DMS153 (cell line): Measurements from ENCODE around the gene TFIP11.
"Not testable (repeated sequence)": the region's sequence is repeated elsewhere in the genome, so short reads cannot be mapped to it uniquely, and the experiment has no call there.

ENCODE experiments used
- DNase-seq: peaks from one replicate; lab custom pipeline; 2025; lab: John Stamatoyannopoulos, UW

The TFIP11 gene

DNA sequence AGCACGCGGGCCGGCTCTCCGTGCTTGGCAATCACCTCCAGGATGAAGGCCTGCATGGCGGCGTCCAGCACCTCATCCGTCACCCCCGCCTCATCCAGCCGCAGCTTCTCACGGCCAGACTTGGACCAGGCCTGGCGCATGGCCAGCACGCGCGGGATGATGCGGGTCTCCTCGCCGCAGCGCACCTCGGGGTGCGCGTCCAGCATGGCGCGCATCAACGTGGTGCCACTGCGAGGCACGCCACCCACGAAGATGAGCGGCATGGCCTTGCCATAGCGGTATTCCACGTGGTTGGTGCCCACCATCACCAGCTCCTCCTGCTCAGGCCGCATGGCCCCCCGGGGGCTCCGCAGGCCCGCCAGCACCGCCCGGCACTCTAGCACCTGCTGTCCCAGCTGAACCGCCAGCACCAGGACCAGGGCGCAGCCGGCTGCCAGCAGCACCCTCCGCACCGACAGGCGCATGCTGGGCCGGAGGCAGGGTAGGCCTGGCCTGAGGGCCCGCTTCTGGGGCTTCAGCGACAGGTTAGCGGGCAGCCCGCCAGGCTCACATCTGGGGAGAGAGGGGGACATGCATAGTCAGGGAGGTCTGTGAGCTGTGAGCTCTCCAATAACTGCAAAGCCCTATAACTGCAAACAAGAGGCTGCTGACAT is 29.0 kb upstream of the TFIP11 start:
- DNase-seq = no peak

DNA sequence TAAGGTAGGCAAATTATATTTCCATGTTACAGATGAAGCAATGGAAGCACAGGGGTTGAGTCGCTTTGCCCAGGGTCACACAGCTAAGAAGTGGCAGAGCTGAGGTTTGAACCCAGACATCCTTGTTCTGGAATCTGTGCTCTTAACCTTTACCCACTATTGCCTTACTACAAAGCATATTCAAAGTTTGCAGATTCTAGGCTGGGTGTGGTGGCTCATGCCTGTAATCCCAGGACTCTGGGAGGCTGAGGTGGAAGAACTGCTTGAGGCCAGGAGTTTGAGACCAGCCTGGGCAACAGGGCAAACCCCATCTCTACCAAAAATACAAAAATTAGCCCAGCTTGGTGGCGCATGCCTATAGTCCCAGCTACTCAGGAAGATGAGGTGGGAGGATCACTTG is 27.8 kb upstream of the TFIP11 start:
- DNase-seq = no peak

DNA sequence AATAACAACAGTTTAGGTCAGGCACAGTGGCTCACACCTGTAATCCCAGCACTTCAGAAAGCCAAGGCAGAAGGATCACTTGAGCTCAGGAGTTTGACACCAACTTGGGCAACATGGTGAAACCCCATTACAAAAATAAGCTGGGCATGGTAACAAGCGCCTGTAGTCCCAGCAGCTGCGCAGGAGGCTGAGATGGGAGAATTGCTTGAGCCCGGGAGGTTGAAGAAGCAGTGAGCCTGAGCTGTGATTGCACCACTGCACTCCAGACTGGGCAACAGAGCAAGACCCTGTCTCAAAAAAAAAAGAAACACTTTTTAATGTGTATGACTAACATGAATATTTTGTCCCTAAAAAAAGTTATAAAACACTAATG is 24.5 kb upstream of the TFIP11 start:
- no peak for DNase-seq

DNA sequence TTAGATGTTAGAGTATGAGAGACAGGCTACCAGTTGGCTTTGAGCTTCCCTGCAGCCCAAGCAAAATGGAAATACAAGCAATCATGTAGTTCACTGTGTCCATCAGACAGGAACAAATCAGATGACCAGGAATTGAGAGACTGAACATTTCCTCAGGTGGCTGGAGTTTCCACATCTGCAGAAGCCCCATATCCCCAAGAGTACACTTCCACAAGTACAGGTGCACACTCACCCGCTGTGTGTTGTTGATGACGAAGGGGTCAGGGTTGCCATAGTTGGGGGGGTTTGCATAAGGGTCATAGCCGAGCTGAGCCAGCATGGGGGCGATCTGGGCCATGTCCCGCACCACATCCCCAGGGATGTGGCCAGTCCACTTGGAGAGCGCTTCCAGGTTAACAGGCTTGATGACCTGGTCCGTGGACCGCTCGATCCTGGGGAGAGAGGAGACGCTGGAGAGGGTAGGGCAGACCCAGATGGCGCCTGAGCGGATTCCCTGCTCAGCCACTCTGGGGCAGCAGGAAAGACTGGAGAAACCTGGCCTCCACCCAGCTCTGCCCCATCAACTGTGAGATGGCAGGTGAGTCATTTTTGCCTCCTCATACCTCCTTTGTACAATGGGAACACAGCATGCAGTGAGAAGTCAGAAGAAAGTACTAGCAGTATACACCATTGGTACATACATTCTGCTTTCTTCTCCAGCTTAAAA is 23.9 kb upstream of the TFIP11 start:
- no peak for DNase-seq

DNA sequence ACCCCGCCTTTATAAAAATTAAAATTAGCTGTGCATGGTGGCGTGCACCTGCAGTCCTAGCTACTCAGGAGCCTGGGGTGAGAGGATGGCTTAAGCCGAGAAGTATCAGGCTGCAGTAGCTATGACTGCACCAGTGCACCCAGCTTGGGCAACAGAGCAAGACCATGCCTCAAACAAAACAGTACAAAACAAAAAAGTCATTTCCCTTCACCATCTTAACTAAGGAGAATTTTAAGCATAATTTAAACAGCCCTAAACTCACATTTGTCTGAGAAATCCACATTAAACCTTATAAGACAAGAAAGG is 23.3 kb upstream of the TFIP11 start:
- DNase-seq = no peak

DNA sequence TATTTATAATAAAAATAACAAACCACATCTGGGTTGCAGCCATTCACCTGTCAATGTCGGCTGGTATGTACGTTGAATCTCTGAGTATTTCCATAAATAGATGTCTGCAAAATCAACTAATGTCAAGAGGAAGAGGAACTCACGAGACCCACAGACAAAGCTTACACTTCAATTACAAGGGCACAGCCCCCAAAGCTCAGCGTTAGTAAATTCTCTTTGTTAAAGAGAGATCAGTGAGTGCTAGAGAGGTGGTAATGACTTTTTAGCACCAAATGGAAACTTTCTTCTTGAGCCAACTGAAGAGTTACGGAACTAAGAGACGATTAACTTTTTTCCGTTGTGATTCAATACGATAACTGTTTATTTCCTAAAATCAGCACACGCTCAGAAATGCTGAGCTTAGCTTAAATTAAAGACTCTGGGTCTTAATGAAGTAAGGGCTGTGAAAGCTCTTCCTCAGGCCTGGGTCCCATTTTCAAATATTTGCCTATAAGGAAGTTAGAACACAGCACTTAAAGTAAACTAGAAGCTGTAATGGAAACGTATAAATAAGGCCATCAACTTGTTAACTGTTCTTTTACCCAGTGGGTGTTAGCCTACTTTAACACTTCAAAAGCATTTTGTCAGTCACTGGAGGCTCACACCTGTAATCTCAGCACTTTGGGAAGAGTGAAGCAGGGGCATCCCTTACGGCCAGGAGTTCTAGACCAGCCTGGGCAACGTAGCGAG is 22.8 kb upstream of the TFIP11 start:
- DNase-seq = no peak

DNA sequence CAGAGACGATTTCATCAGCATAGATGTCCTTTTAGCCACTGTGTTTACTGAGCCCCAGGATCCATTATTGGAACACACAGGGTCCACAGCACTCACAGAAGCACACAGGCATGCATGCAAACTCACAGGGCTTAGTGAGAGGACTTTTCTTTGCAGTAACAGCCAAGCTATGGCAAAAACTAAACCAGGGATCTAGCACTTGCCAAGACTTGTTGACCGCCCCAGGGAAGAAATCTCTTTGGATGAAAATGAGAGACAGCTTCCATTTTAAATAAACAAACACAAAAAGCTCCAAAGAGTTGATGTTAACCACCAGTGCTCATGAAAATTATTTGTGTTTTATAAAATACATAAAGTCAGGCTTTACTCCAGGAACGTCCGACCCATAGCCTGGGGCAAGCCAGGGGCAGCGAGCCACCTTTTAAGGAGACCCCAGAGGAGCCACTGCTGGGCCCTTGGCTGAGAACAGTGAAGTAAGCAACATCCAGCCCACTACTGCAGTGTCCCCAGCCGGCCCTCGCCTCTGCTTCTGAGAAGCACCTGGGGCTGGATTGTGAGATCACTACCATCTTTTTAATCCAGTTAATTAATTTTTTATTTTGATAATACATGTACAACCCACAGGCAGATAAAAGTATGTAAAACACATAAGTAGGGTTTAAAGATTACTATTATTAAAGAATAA is 22.0 kb upstream of the TFIP11 start:
- no peak for DNase-seq

DNA sequence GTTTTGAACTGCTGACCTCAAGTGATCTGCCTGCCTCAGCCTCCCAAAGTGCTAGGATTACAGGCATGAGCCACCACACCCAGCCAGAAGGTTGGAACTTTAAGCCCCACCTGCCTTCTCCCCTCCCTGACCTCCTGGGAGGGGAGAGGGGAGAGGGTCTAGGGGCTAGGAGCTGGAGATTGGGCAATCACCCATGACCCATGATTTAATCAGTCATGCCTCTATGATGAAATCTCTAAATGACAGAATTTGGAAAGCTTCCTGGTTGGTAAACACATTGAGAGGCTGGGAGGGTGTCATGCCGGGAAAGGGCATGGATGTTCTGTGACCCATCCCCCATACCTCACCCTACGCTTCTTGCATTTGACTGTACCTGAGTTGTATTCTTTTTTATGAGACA is 17.1 kb upstream of the TFIP11 start:
- peak; percentile 75 for DNase-seq

DNA sequence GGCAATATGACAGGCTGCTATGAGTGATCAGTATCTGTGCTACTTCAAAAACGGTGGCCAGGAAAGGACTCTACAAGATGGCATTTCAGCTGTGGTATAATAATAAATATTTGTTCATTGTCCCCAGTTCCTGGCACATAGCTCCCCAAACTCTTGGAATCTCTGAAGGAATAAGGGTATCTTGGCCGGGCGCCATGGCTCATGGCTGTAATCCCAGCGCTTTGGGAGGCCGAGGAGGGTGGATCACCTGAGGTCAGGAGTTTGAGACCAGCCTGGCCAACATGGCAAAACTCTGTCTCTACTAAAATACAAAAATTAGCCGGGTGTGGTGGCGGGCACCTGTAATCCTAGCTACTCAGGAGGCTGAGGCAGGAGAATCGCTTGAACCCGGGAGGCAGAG is 16.2 kb upstream of the TFIP11 start:
- DNase-seq = not testable (repeated sequence)

DNA sequence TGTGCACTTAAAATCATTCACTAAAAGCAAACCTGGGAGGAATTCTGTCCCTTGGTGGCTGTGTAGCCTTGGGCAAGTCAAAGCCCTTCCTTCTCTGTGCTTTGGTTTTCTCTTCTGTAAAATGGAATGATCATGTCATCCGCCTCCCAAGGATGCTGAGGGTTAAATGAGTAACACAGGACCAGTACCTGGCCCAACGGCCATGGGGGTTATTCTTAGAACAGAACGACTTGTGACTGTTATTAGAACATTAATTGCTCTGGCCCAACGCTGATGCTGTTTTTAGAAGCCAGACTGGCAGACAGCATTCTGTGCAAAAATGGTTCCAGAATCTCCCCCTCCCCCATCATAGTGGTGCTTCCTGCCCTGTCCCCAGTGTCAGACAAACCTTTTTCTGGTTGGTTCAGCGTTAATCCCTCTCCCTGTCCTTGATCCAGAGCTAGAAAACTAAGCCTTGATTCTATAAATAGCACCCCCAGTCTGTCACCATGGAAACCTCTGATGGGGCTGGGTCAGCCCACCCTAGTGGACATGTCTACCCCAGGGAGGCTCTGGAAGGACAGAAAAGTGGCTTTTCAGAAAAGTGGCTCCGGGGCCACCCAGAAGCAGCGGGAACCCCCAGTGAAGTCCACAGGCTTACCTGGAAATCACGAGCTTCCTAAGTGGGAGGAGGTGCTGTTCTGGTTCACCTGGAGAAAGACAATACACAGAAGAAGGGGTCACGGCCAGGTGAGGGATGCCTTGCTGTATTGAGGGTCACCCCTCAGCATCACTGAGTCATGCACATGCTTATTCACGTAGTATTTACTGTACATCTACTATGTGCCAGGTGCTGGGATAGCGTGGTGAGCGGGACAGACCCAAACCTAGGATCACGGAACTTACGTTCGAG is 15.5 kb upstream of the TFIP11 start:
- no peak for DNase-seq

DNA sequence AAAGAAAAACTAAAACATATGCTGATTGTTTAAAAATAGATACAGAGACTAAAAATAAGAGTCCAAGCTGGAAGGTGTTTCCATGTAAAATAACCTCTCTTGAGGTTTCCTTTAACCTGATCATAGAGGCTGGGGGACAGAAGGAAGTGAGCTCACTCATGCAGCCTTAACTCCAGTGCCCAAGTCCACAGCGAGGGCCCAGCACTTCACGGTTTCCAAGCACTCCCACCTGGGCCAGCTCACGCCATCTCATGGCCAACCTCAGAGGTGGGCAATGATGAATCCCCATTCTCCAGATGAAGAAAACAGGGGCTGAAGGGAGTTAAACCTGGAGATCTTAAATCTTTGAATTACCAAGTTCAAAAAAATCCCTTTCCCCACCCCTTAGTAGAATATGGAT is 14.9 kb upstream of the TFIP11 start:
- no peak for DNase-seq

DNA sequence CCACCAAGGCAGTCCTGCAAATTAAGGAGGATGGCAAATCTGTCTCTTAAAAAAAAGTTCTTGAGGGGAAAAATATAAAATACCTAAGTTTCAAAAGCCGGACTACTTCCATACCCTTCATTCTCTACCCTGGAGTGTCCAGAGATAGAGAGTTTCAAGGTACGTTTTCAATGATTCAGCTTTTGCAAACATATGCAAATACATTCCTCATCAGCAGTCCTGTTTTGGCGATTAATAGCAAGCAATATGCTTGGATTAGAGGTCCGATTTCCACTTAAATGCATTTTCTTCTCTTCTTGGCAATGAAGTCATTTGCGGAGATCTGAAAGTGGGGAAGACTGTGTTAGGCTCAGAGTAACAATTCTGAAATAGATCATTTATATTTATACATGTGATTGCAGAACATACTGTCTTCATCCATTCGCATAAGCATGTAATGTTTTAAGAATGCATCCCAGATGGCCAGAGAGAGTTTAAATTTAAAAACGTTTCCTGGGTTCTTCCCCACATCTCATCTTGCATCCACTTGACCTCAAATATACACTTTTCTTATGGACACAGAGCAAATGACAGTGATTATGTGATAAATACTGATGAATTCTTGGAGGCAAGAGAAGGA is 13.8 kb upstream of the TFIP11 start:
- no peak for DNase-seq

DNA sequence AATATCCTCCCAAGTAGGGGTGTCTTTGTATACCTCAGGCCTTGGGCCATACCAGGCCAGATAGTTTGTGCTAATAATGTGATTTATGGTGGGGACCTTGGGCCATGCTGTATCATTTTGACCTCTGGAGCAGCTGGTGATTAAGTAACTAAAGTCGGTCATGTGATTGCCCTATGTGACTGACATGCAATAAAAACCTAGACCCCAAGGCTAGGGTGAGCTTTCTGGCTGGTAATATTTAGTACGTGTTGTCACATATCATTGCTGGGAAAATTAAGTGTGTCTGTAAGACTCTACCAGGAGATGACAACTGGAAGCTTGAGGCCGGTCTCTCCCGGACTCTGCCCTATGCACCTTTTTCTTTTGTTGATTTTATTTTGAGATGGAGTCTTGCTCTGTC is 12.6 kb upstream of the TFIP11 start:
- DNase-seq = no peak

DNA sequence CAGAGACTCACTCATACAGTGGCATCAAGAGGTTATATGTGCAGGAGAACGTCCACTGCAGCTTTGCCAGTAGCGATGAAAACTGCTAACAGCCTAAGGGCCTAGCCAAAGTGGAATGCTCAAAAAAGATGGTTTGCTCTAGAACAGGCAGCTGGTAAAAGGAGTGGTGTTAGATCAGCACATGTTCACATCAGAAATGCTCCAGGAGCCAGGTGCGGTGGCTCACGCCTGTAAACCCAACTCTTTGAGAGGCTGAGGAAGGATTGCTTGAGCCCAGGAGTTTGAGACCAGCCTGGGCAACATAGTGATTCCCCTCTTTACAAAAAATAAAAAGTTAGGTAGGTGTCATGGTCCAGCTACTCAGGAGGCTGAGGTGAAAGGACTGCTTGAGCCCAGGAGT is 10.3 kb upstream of the TFIP11 start:
- no peak for DNase-seq

DNA sequence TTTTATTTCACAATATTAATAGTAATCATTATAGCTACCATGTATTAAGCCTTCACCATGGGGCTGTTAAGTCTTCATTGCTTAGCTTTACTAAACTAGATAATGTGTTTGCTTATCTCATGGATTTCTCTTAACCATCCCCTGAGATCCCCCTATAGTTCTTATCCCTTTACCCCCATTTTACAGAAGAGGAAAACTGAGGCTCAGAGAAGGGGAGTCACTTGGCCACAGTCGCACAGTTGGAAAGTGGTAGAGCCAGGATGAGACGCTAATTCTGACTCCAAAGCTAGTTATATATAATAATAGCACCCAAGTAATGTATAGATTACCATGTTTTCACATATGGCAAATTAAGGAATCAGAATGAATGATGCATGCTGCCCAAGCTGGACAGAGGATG is 9.7 kb upstream of the TFIP11 start:
- DNase-seq = no peak

DNA sequence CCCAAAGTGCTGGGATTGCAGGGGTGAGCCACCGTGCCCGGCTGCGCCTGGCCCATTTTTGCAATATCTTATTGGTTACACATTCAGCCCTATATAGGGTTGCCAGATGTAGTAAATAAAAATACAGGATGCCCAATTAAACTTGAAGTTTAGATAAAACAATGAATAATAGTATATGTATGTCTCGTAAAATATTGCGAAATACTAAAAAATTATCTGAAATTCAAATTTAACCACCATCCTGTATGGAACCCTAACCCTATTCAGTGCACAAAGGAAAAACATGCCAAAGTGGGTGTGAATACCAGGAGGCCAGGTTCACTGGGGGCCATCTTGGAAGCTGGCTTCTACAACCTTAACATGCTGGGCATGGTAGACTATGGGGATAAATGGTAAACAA is 5.2 kb upstream of the TFIP11 start:
- no peak for DNase-seq

DNA sequence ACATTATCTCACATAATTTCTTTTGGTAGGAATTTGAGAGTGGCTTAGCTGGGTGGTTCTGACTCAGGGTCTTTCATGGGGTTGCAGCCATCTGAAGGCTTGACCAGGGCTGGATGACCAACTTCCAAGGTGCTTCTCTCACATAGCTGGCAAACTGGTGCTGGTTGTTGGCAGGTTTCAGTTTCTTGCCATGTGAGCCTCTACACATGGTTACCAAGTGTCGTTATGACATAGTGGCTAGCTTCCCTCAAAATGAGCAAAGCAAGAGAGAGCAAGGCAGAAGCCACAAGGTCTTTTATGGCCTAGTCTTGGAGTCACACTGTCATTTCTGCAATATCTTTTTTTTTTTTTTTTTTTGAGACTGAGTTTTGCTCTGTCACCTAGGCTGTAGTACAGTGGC is 4.2 kb upstream of the TFIP11 start:
- no peak for DNase-seq

DNA sequence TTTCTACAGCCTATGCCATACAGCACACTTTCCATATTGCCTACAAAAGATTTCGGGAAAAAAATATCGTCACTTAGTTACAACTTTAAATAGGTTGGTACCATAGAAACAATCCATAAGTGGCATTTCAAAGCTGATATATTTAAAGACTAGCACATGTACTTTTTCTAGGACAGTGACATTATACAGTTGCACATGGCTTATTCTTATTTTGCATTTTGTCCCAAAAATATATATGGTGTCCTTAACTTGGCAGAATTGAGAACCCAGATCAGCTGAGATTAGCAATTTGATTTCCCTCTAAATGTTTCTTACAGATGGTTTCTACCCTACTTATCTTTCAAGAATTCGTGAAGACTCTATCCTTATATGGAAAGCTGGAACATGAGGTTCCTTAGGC is 3.7 kb upstream of the TFIP11 start:
- DNase-seq = no peak

DNA sequence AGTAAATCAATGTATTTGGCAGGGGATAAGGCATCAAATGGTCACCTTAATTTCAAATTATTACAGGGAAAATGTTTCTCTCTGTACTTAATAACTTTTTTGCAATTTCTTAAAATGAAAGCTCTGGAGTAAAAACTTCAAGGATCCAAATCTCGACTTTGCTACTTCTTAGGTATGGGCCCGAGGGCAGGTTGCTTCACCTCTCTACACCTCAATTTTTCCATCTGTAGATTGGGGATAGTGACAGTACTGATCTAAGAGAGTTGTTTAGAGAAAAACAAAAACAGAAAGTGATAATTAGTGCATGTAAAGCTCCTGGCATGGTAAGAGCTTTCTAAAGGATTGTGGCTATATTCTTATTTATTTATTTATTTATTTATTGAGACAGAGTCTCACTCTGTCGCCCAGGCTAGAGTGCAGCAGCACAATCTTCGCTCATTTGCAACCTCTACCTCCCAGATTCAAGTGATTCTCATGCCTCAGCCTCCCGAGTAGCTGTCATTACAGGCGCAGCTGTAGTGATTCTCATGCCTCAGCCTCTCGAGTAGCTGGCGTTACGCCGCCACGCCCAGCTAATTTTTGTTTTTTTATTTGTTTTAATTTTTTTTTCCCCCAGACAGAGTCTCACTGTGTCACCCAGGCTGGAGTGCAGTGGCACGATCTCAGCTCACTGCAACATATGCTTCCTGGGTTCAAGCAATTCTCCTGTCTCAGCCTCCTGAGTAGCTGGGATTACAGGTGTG is 2.3 kb upstream of the TFIP11 start:
- DNase-seq = no peak

DNA sequence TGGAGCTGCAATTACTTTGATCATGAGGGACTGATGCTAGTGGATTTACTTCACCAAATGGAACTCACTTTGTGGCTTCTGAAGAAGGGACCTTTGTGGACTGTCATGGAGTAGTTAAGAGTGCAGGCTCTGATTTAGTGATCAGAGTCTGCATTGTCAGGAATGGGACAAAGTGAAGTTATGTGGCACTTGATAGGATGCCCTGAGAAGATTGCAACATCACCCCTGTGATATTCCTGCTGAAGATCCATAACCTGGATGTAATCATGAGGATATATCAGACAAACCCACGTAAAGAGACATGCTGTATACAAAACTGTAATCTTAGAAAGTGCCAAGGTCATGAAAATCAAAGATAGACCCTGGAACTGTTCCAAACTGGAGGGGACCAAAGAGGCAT is 1.6 kb upstream of the TFIP11 start:
- no peak for DNase-seq

DNA sequence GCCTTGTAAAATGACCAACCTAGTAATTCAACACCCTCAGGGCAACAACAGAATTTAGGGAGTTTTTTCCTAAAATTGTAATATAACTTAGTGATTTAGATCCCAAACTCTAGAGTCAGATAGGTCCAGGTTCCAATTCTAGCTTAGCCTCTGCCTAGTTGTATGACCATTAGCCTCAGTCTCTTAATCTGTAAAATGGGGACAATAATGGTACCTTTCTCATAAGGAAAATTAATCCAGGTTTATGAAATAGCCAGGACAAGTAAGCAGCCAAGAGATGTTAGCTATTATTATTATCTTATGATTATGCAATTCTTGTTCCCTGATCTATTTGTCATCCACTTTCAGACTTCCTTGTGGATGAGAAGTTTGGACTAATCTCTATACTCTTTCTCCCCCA is 4.1 kb downstream of the TFIP11 start:
- DNase-seq = no peak
